PC-9 (cell line): ENCODE measurements around the gene AVEN.

ENCODE experiments used
- EZH2 ChIP-seq: fragments of 200-600 bp; sonication (generic); IDR thresholded peaks from 2 replicates; pipeline ENCODE4 v1.8.0; 2017; ENCODE audit warnings: antibody characterized with exemption, low read depth
- TF ChIP-seq, protein P1 (sequence below): fragments of 200-600 bp; sonication (generic); conservative IDR thresholded peaks from 2 replicates; pipeline ENCODE4 v1.6.1; 2017; ENCODE audit warnings: mixed run types, antibody characterized with exemption, mild to moderate bottlenecking, moderate library complexity

DNA sequence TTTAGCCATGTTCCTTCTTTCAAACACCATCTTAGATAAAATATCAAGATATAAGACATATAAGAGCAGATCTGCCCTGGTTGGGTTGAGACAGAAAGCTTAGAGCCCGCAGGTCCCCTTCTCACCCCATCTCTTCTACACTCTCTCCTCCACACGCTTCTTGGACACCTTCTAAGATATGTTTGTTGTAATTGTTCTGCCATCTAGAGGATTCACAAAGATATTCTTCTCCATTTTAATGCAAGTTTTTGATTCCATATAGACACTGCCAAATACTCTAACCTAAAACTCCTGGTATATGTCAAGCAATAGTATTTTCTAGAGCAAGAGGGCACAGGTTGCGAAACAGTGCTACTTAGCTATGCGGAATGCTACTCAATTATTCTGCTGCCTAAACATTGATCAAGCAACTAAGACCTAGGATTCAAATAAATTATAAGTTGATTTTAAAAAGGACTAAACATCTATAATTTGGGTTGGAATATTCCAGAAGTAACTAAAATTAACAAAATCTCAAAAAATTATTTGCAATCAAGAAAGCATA lies 63.9 kb downstream of the AVEN start:
- TF ChIP-seq, protein P1, sequence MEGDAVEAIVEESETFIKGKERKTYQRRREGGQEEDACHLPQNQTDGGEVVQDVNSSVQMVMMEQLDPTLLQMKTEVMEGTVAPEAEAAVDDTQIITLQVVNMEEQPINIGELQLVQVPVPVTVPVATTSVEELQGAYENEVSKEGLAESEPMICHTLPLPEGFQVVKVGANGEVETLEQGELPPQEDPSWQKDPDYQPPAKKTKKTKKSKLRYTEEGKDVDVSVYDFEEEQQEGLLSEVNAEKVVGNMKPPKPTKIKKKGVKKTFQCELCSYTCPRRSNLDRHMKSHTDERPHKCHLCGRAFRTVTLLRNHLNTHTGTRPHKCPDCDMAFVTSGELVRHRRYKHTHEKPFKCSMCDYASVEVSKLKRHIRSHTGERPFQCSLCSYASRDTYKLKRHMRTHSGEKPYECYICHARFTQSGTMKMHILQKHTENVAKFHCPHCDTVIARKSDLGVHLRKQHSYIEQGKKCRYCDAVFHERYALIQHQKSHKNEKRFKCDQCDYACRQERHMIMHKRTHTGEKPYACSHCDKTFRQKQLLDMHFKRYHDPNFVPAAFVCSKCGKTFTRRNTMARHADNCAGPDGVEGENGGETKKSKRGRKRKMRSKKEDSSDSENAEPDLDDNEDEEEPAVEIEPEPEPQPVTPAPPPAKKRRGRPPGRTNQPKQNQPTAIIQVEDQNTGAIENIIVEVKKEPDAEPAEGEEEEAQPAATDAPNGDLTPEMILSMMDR = no peak
- no peak for TF ChIP-seq EZH2
